Measurements from ENCODE around the gene UVSSA. TPM values are rescaled to one million over a fixed set of nuclear protein-coding genes. Genes with fewer than 3 reads are reported as not detected.

UVSSA gene
- total RNA-seq, 1 donor from 2014 or later, result 22.8 TPM

DNA sequence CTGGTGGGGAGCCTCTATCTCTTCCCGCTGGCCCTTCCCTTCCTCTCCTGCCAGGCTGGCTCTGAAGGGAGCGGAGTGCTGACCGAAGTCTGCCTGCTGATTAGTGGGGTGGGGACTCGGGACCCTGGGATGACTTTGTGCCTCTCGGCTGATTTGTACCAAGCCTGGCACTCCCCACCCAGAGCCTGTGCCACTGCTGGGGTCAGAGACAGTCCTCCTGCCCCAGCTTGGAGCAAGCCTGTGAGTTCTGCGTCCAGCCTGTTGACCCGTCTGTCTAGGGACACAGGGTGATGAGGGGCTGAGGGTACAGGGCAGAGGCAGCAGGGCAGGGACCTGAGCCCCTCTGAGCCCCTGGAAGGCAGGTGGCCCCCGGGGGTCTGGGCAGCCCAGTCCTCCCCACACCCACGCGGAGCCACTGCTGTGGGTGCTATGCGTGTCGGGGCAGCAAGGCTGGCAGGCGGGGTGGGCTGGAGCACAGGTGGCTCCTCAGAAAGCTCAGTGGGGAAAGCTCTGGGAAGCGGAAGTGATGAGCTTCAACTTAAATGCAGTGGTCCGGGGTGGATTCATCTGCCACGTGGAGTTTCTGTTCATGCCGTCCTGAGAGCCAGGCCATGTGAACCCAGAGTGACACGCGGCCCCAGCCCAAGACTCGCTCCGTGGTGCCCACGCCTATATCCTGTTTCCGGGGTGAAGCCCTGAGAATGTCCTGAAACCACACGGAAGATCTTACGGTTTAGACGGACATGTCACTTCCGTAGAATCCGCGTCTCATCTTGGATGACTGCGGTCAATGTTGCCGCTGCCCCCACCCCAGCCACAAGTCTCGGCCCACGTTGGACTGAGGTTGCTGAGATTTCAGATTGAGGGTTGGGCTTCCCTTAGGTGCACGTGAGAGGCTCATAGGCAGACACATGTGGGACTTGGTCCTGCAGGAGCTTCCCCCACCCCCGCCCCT is 21.1 kb upstream of the UVSSA start:
- peak overlapping the region; percentile 35 for H3K27ac Mint-ChIP-seq (ENCODE audit: unreplicated experiment)
- H3K4me3 Mint-ChIP-seq, result no peak overlapping the region
- no peaks in the 10 kb centered on the region for H3K27me3 Mint-ChIP-seq (ENCODE audit: low read depth)
- TF ChIP-seq, protein P1, sequence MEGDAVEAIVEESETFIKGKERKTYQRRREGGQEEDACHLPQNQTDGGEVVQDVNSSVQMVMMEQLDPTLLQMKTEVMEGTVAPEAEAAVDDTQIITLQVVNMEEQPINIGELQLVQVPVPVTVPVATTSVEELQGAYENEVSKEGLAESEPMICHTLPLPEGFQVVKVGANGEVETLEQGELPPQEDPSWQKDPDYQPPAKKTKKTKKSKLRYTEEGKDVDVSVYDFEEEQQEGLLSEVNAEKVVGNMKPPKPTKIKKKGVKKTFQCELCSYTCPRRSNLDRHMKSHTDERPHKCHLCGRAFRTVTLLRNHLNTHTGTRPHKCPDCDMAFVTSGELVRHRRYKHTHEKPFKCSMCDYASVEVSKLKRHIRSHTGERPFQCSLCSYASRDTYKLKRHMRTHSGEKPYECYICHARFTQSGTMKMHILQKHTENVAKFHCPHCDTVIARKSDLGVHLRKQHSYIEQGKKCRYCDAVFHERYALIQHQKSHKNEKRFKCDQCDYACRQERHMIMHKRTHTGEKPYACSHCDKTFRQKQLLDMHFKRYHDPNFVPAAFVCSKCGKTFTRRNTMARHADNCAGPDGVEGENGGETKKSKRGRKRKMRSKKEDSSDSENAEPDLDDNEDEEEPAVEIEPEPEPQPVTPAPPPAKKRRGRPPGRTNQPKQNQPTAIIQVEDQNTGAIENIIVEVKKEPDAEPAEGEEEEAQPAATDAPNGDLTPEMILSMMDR (conservative IDR thresholded peaks at IDR 0.05), result no peak
- H3K36me3 Mint-ChIP-seq (ENCODE audit: low read depth), result peaks cover 8% of the 10 kb centered on the region
- no peaks in the 10 kb centered on the region for H3K4me1 Mint-ChIP-seq
- no peaks in the 10 kb centered on the region for H3K9me3 Mint-ChIP-seq
- no peak for DNase-seq (ENCODE audit: low read depth, low spot score)

DNA sequence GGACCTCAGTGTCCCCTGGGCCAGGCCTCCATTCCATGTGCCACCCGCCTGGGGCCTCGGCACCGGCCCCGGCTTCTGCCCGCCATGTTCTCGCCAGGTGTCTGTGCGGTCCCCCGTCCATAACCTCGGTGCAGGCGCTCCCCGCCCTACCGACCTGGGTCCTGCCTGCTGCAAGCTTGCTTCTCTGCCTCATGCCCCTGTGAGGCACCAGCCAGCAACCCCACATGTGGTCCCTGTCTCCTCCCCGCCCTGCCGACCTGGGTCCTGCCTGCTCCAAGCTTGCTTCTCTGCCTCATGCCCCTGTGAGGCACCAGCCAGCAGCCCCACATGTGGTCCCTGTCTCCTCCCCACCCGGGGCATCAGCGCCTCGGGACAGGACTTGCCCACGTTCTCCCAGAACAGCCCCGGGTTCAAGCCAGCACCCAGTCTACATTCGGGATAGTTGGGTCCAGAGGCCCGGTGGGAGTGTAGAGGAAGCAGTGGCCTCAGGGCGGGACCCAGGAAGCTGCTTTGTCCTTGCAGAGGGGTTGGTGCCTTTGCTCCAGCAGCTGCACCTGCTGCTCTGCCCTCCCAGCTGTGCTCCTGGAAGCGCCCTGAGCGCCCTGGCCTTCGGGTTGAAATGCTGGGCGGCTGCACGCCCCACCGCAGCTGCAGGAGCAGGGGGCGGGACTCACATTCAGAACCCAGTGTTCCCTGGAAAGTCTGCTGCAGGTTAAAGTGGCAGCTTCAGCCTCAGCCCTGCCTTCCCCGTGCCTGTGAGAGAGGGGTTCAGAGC is 20.1 kb upstream of the UVSSA start:
- Mint-ChIP-seq H3K4me3 (no peak overlapping the region), H3K4me1 (no peaks in the 10 kb centered on the region), H3K36me3 (ENCODE audit: low read depth) (peaks cover 4% of the 10 kb centered on the region), H3K9me3 (no peaks in the 10 kb centered on the region), H3K27me3 (ENCODE audit: low read depth) (no peaks in the 10 kb centered on the region), H3K27ac (ENCODE audit: unreplicated experiment) (no peak overlapping the region)
- TF ChIP-seq, protein P1 (conservative IDR thresholded peaks at IDR 0.05), result no peak
- no peak for DNase-seq (ENCODE audit: low read depth, low spot score)

DNA sequence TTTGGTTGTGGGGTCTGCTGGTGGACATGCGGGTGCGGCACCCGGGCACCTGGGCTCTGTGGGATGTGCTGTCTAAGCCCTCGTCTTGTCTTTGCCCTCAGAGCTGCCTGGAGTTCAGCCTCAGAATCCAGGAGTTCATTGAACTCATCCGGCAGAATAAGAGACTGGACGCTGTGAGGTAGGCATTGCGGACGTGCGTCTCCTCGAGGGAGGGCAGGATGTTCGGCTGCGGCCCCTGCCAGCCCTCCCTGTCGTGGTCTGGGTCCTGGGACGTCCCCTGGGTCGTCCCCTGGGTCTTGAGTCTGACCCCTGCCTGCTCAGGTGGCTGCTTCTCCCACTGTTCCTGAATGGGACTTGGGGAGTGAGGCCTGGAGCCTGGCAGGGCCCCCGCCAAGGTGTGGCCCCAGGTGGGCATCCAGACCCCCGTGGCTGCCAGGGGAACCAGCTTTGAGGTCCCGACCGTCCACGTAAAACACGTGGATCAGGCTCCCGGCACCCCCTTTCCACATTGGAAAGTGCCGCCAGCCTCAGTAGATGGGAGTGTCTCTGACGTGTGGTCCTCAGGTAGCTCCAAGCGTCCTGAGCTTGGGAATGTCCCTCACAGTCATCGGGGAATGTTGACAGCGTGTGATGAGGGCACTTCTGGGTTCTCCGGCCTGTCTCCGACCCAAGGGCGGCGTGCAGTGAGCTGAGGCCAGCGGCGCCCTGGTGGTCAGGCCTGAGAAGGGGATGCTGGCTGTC is 19.3 kb upstream of the UVSSA start:
- Mint-ChIP-seq H3K27ac (ENCODE audit: unreplicated experiment) (no peak overlapping the region), H3K4me1 (no peaks in the 10 kb centered on the region), H3K9me3 (no peaks in the 10 kb centered on the region), H3K4me3 (no peak overlapping the region), H3K36me3 (ENCODE audit: low read depth) (peaks cover 4% of the 10 kb centered on the region), H3K27me3 (ENCODE audit: low read depth) (no peaks in the 10 kb centered on the region)
- TF ChIP-seq, protein P1 (conservative IDR thresholded peaks at IDR 0.05), result no peak
- DNase-seq (ENCODE audit: low read depth, low spot score), result no peak

DNA sequence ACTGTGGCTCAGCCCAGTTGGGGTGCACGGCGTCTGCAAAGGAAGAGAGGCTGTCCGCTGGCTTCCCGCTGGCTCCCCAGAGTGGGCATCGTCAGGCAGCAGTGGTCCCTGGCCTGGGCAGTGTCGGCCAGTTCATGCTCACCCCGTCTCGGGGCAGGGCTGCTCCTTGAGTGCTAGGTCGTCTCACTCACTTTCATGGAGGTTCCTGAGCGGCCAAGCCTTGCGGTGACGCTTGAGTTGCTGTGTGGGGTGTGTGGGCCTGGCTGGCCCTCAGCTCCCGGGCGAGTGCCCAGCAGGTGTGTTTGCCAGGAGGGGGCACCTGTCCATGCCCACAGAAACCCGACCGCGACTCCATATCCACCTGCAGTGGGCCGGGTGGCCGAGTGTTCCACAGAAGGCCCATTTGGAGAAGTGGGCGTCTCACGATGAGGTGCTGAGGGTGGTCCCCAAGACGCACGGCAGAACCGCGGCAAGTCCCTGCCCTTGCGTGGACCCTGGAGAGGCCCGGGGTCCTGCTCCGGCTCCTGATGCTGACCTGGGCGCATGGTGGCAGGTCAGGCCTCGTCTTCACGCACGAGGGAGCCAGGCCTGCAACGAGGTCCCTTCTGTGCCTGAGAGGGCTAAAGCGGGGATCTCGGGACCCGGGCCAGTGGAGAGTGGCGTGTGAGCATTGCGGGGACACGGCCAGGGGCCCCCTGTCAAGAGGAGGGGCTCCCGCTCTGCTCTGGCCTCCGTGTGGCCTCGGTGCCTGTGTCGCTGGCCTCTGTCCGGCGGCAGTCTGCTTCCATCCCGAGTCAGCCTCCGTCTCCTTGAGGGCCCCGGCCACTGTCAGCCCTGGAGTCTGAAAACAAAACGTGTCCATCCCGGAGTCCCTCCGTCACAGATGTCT is 18.5 kb upstream of the UVSSA start:
- Mint-ChIP-seq H3K9me3 (no peaks in the 10 kb centered on the region), H3K4me1 (no peaks in the 10 kb centered on the region), H3K4me3 (no peak overlapping the region), H3K27me3 (ENCODE audit: low read depth) (no peaks in the 10 kb centered on the region), H3K27ac (ENCODE audit: unreplicated experiment) (peak overlapping the region; percentile 35), H3K36me3 (ENCODE audit: low read depth) (peaks cover 4% of the 10 kb centered on the region)
- no peak for DNase-seq (ENCODE audit: low read depth, low spot score)
- TF ChIP-seq, protein P1 (conservative IDR thresholded peaks at IDR 0.05), result no peak

All from neural crest cell (in vitro differentiated cells).